MG63 (cell line): ENCODE results near the gene AK3. TPM values are rescaled to one million over a fixed set of nuclear protein-coding genes. Genes with fewer than 3 reads are reported as not detected.
"Not testable (repeated sequence)": the region's sequence is repeated elsewhere in the genome, so short reads cannot be mapped to it uniquely, and the experiment has no call there.

ENCODE experiments used
- DNase-seq: peaks from one replicate; pipeline ENCODE4 v3.0.0-alpha.2; 2020
- H3K27me3 ChIP-seq: fragments of 250-450 bp; sonication (Bioruptor Pico); 2 replicates; pipeline ENCODE4 v1.5.1; 2020; ENCODE audit warnings: mild to moderate bottlenecking, moderate library complexity
- H3K36me3 ChIP-seq: fragments of 250-450 bp; sonication (Bioruptor Pico); 2 replicates; pipeline ENCODE4 v1.5.1; 2020; ENCODE audit warnings: mild to moderate bottlenecking, moderate library complexity
- H3K4me3 ChIP-seq: fragments of 250-450 bp; sonication (Bioruptor Pico); 2 replicates; pipeline ENCODE4 v1.5.1; 2020; ENCODE audit warnings: mild to moderate bottlenecking, moderate library complexity
- H3K9me3 ChIP-seq: fragments of 250-450 bp; sonication (Bioruptor Pico); 2 replicates; pipeline ENCODE4 v1.5.1; 2020; ENCODE audit warnings: mild to moderate bottlenecking, moderate library complexity
- total RNA-seq: library from RNA; depleted of rRNA; stranded (reverse); fragments of >200 nt; shearing (Covaris generic); gene quantifications from 2 replicates; pipeline ENCODE4 v1.2.3, GENCODE V29; 2014; ENCODE audit warnings: low replicate concordance

Gene AK3
- total RNA-seq, 1 experiment from 2014 or later: 13.9 TPM

DNA sequence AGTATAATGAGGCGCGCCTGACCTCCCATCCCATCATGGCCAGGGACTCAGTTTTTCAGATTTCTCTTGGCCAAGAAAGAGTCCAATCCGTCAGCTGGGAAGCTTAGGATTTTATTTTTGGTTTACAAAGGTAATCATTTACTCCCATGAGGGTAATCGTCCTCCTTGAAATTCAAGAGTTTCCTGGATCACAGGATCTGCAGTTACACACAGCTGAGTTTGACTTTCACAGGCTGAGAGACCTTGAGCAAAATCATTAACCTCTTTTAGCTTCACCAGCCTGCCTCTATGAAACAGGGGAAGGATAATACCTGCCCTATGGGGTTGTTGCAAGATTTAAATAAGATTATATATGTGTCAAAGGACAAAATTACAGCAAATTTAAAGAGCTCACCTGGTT, 15.4 kb upstream of the AK3 start:
- Histone ChIP-seq H3K4me3 (no peak overlapping the region), H3K9me3 (no peaks in the 10 kb centered on the region), H3K27me3 (no peaks in the 10 kb centered on the region), H3K36me3 (no peaks in the 10 kb centered on the region)
- DNase-seq: no peak

DNA sequence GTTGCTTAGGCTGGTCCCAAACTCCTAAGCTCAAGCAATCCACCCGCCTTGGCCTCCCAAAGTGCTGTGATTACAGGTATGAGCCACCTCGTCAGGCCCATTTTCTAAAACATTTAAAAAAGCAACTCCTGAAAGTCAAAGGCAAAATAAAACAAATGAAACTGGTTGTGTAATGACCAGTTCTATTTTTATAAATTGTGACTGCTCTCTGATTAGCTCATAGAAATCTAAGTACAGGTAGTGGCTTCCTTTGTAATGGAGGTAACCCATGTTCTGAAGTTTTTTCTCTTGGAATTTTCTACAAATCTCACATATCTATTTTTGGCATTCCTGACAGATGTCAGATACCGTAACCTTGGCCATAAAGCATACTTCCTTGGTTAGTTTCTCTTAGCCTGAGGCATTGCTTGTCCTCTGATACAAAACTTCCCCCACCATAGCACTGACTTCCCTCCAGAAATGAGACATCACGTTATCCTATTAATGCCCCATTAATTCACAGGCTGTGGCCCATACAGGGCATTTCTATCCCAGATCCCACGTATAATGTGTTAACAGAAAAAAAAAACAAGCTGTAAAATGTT, 14.1 kb upstream of the AK3 start:
- no peaks in the 10 kb centered on the region for H3K36me3 ChIP-seq
- no peaks in the 10 kb centered on the region for H3K27me3 ChIP-seq
- no peak for DNase-seq
- no peak overlapping the region for H3K4me3 ChIP-seq
- no peaks in the 10 kb centered on the region for H3K9me3 ChIP-seq

- DNase-seq, H3K27me3 ChIP-seq, H3K9me3 ChIP-seq, H3K4me3 ChIP-seq, H3K36me3 ChIP-seq: not testable (repeated sequence)
These were observed 13.5 kb upstream of the AK3 start for GRCh38 chr9:4754530-4754929.

DNA sequence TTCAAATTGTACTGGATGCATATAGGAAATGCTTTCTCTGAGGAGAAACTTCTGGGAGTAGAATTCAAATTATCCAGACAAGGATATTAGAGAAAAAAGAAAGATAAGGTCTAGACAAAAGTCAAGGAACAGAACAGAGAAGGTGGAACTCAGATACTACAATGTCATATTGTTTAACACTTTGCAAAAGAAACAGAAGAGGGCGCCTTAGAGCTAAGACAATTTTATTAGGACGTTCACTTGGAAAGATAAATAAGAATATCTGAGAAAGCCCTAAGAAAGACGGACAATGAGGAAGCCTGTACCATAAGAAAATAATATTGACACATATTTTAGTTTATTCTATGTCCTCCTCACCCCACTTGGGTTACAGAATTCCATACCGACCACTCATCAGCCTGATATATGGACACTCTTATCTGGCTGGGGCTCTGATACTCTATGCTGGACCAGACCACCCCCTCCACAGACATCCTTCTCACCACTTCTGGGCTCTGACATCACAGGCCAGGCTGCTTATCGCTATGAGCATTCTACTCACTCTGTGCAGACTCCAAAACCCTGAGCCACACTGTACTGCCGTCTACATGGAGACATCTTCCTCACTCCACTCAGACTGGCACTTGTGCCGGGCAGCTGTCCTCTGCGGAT, 9.1 kb upstream of the AK3 start:
- DNase-seq: no peak
- Histone ChIP-seq H3K4me3 (no peak overlapping the region), H3K36me3 (no peaks in the 10 kb centered on the region), H3K27me3 (no peaks in the 10 kb centered on the region), H3K9me3 (no peaks in the 10 kb centered on the region)

GRCh38 chr9:4748612-4749011, 7.6 kb upstream of the AK3 start:
- Histone ChIP-seq H3K27me3 (no peaks in the 10 kb centered on the region), H3K4me3 (no peak overlapping the region), H3K9me3 (no peaks in the 10 kb centered on the region), H3K36me3 (no peaks in the 10 kb centered on the region)
- no peak for DNase-seq

- no peaks in the 10 kb centered on the region for H3K27me3 ChIP-seq
- H3K4me3 ChIP-seq: no peak overlapping the region
- no peaks in the 10 kb centered on the region for H3K9me3 ChIP-seq
- H3K36me3 ChIP-seq: no peaks in the 10 kb centered on the region
- DNase-seq: no peak
These were observed 5.5 kb upstream of the AK3 start for GRCh38 chr9:4746278-4747030.

- DNase-seq: peak; percentile 22
- Histone ChIP-seq H3K4me3 (no peak overlapping the region), H3K9me3 (no peaks in the 10 kb centered on the region)
These were observed 2.3 kb upstream of the AK3 start for GRCh38 chr9:4743131-4743875.

GRCh38 chr9:4742246-4742645, 1.2 kb upstream of the AK3 start:
- no peak overlapping the region for H3K4me3 ChIP-seq
- DNase-seq: no peak
- no peaks in the 10 kb centered on the region for H3K27me3 ChIP-seq
- no peaks in the 10 kb centered on the region for H3K36me3 ChIP-seq
- no peaks in the 10 kb centered on the region for H3K9me3 ChIP-seq

More at GRCh38 chr9:4743131-4743875, 2.3 kb upstream of the AK3 start:
- Histone ChIP-seq H3K36me3 (no peaks in the 10 kb centered on the region), H3K27me3 (no peaks in the 10 kb centered on the region)

GRCh38 chr9:4741365-4742089, 525 bp upstream of the AK3 start:
- H3K4me3 ChIP-seq: peak overlapping the region; percentile 63
- H3K36me3 ChIP-seq: no peaks in the 10 kb centered on the region
- DNase-seq: peak; percentile 9
- no peaks in the 10 kb centered on the region for H3K9me3 ChIP-seq
- no peaks in the 10 kb centered on the region for H3K27me3 ChIP-seq

GRCh38 chr9:4740388-4740637, 689 bp downstream of the AK3 start:
- H3K4me3 ChIP-seq: peak overlapping the region; percentile 63
- no peaks in the 10 kb centered on the region for H3K9me3 ChIP-seq
- no peaks in the 10 kb centered on the region for H3K36me3 ChIP-seq
- no peak for DNase-seq
- no peaks in the 10 kb centered on the region for H3K27me3 ChIP-seq

- no peaks in the 10 kb centered on the region for H3K36me3 ChIP-seq
- H3K9me3 ChIP-seq: no peaks in the 10 kb centered on the region
- no peaks in the 10 kb centered on the region for H3K27me3 ChIP-seq
- H3K4me3 ChIP-seq: peak overlapping the region; percentile 63
- no peak for DNase-seq
These were observed 1.2 kb downstream of the AK3 start for GRCh38 chr9:4739587-4740387.

GRCh38 chr9:4738866-4739586, 2.0 kb downstream of the AK3 start:
- Histone ChIP-seq H3K27me3 (no peaks in the 10 kb centered on the region), H3K9me3 (no peaks in the 10 kb centered on the region), H3K4me3 (peak overlapping the region; percentile 63), H3K36me3 (no peaks in the 10 kb centered on the region)
- DNase-seq: no peak

- H3K4me3 ChIP-seq: no peak overlapping the region
- no peaks in the 10 kb centered on the region for H3K9me3 ChIP-seq
- H3K27me3 ChIP-seq: no peaks in the 10 kb centered on the region
- DNase-seq: no peak
- H3K36me3 ChIP-seq: no peaks in the 10 kb centered on the region
These were observed 6.9 kb downstream of the AK3 start for GRCh38 chr9:4734150-4734549.

GRCh38 chr9:4732890-4733289, 8.1 kb downstream of the AK3 start:
- Histone ChIP-seq H3K27me3 (no peaks in the 10 kb centered on the region), H3K9me3 (no peaks in the 10 kb centered on the region), H3K36me3 (no peaks in the 10 kb centered on the region), H3K4me3 (no peak overlapping the region)
- DNase-seq: no peak

DNA sequence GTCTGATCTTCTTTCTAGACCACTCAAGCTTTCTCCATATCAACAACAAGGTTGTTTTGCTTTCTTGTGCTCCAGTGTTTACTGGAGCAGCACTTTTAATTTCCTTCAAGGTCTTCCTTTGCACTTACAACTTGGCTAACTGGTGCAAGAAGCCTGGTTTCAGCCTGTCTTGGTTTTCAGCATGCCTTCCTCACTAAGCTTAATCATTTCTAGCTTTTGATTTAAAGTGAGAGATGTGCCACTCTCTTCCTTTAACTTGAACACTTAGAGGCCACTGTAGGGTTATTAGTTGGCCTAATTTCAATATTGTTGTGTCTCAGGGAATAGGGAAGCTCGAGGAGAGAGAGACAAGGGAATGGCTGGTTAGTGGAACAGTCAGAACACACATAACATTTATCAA, 13.4 kb downstream of the AK3 start:
- Histone ChIP-seq H3K9me3 (no peaks in the 10 kb centered on the region), H3K4me3 (no peak overlapping the region), H3K27me3 (no peaks in the 10 kb centered on the region), H3K36me3 (no peaks in the 10 kb centered on the region)
- DNase-seq: no peak
